Inferior parietal cortex (tissue), 1 donor: ENCODE results near the gene GALNT18.
"Not testable (repeated sequence)": the region's sequence is repeated elsewhere in the genome, so short reads cannot be mapped to it uniquely, and the experiment has no call there.

Source experiments
- DNase-seq: peaks from one replicate; pipeline ENCODE4 v3.0.0-alpha.2; 2016; ENCODE audit errors: extremely low spot score

GALNT18 gene

DNA sequence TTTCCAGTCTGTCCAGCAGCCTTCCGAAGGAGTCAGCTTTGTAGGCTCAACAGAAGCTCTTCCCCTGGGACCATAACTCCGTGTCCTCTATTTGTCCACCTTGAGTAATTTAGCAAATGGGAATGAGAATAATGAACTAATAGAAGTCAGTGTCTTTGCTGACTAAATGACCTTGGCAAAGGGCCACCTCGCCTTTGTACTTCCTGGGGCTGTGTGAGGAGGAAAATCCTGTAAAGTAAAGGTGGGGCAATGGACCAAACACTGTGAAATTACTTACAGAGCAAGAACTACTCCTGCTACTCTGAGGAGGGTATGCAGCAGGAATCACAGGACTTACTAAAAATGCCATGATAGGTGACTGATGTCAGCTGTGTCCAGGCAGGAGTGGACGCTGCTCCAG lies 232.6 kb downstream of the GALNT18 start:
- DNase-seq, result no peak

DNA sequence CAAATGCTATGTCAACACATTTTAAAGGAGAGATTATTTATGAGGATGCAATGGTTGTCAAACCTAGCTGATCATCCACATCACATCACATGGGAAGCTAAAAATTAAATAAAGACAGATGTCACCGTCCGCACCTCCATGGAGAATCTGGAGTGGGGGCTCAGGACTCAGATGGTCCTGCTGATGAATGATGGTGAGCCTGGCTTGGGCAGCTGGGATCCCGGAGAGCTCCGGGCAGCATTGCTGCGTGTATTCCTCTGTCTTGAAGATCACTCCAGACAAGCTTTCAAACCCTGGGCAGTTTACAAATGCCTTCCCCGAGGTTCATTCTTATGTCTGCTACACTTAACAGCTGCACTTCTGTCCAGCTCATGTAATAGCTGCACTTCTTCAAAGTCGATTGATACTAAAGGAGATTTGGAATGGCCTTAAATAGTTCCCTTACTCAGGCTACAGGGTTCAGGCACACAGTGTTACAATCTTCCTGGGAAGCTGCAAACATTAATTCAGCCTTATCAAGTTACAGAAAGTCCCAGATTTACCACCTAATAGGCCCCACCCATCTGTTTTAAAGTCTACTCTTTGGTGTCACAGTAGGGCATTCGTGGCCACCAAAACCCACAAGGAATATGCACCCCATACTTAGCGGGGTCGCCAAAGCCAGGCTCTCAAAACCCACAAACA lies 234.0 kb downstream of the GALNT18 start:
- DNase-seq, result no peak

DNA sequence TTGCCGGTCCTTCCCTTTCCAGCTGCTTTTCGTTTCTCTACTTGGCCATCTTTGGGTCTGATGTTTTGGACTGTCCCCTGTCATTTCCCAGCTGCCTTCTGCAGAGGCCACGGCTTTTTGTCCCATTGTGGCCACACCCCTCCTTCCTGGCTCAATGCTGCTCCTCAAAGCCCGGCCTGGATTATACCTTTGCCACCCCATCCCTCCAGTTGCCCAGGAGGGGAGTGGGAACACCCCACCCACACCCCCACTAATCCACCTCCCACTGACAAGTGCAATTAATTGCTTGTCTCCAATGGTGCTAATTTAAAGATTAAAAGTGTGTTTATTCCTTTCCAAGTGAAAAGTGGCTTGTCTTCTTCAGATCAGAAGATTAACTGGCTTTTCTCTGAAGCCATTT lies 234.6 kb downstream of the GALNT18 start:
- no peak for DNase-seq

DNA sequence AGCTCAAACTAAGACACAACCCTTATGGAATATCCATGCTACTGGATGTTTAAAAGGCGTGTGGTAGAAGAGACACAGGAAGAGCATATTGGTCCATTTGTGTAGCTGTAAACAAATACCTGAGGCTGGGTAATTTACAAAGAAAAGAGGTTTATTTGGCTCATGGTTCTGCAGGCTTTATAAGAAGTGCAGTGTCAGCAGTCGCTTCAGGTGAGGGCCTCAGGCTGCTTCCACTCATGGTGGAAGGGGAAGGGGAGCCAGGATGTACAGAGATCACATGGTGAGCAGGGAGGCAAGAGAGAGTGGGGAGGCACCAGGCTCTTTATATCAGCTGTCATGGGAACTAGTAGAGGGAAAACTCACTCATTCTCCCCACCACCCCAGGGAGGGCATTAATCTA lies 237.0 kb downstream of the GALNT18 start:
- DNase-seq, result no peak

DNA sequence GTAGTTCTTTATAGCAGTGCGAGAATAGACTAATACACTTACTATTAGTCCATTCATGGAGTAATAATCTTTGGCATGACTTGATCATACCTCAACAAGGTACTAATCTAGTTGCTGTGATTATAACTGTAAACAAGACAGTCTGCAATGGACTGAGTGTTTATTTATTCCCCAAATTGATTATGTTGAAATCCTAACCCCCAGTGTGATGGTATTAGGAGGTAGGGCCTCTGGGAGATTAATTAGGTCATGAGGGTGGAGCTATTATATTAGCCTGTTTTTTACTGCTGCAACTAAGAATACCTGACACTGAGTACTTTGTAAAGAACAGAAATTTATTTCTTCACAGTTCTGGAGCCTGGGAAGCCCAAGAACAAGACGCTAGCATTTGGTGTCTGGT lies 237.8 kb downstream of the GALNT18 start:
- no peak for DNase-seq

DNA sequence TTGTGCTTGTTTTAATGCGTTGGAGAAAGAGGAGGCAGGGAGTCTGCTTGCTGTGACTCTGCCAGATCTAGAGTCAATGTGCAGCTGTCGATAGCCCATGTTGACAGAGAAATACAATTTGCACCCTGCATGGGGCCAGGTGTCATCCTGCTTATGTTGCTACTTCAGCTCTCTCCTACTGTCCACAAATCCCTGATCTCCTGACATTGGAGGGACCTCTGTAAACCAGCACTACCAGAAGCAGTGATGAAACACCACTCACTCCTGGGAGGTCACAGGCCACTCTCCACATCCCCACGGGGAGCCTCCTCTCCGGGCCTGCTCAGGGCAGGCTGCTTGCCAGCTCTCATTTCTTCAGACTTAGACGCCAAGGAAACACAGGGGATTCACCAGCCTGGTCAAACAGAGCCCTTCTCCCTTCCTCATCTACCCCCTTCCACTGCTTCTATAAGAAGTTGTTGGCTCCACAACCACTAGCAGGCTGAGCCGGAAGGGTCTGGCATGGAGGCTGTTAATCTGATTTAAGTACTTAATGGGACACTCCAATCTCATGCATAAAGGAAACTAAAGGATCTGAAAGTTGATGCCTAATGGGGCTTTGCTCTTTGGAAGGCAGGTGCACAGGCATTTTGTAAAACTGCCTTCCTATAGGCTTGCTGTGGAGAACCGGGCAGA lies 238.8 kb downstream of the GALNT18 start:
- no peak for DNase-seq

DNA sequence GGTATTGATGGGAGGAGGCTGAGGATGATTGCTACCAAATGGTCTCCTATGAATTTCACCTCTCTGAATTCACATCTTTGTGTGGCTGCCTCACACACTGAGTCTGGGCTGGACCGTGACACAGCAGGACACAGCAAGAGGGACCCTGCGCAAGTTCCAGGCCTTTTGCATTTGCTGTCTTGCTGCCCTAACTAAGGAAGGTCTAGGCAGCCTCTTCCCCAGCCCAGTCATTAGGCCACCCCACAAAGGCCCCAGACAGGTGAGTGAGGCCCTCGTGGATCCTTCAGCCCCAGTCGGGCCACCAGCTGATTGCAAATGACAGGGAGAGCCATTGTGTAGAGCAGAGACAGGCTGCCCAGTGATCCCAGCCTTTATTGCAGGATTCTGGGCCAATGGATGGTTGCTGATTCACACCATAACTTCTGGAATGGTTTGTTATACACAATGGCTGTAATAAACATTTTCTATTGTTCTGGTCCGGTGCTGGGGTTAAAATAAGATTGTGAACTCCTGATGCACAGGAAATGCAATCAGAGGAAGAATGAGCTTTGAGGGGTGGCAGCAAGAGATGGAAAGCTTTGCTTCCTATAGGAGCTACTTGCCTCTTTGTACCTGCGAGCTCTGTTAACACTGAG lies 240.2 kb downstream of the GALNT18 start:
- DNase-seq, result no peak

DNA sequence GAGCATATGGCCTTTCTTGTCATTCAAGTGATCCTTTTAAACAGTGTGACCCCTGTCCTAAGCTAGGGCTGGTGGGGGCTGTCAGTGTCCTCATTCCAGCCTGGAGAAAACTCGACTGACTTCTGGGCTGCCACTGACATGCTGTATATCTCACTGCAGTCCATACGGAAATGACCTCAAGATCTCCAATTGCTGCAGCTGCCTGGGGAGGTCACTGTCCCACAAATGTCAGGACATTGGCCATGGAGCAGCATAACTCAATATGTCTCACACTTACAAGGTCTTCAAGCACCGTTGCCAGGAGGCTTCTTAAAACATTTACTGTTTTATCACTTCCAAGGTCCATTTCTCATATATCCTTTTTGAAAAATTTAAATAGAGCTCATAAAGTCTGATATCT lies 240.9 kb downstream of the GALNT18 start:
- DNase-seq, result no peak

DNA sequence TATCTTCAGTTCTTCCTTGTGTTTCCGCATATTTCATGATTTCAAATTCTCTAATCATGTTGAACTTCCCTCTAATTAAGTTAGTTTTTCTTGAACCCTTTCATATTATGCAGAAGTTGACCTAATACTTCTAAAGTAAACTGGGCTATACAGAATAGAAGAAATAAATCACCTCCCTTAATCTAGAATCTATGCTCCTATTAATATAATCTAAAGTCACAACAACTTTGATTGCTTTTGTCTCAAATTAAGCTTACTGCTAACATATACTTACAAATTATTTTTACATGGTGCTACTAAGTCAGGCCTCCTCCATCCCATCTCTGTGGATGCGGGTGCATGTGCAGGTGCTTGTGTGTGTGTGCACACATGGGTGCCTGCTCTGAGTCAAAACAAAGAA lies 241.5 kb downstream of the GALNT18 start:
- no peak for DNase-seq

DNA sequence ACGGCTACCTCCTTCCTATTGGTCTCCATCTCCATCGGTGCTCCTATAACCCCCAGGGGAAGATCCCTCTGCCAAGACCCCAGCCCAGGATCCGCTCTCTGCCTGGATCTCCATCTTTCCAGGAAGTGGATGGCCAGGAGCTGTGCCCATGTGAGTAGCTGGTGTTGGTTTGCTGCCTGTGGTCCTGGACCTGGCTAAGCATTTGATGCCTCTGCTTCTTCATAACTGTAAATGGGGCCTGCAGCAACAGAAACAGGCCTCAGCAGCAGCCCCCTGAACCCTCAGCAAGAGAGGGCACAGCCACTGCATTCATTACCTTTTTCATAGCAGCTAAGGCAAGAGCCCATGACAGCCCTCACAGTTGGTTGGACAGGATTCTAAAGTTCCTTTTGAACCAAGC lies 242.1 kb downstream of the GALNT18 start:
- DNase-seq, result no peak

DNA sequence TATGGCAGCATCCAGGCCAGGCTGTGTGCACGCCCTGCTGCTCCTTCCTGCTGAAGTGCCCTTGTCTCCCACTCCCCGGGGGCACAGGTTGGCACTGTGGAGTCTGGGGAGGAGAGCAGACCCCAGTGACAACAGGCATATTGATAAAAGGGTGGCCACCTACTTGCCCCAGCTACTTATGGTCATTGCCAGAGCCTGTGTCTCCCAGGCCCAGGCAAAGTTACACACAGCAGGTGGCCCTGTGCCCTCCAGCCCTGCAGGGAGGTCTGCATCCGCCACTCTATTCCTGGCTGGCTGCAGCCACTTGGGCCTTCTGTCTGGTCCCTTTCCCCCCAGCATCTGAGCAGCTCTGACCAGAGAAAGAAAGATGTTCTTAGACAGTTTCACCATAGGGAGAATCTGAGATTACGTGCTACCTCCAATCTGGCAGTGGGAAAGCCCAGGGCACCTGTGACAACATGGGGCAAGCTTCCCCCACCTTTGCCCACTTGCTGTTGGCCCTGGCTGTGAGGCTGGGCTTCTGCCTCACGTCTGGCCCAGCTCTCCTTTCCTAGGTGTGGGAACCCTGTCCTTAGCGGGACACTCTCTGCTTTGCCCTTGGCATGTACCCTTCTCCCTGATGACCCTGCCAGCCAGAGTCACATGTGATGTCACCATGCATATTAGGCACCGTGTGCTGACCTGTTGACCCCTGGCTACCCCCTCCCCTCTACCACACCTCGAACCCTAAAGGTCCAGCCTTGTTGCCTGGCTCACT lies 243.4 kb downstream of the GALNT18 start:
- no peak for DNase-seq

DNA sequence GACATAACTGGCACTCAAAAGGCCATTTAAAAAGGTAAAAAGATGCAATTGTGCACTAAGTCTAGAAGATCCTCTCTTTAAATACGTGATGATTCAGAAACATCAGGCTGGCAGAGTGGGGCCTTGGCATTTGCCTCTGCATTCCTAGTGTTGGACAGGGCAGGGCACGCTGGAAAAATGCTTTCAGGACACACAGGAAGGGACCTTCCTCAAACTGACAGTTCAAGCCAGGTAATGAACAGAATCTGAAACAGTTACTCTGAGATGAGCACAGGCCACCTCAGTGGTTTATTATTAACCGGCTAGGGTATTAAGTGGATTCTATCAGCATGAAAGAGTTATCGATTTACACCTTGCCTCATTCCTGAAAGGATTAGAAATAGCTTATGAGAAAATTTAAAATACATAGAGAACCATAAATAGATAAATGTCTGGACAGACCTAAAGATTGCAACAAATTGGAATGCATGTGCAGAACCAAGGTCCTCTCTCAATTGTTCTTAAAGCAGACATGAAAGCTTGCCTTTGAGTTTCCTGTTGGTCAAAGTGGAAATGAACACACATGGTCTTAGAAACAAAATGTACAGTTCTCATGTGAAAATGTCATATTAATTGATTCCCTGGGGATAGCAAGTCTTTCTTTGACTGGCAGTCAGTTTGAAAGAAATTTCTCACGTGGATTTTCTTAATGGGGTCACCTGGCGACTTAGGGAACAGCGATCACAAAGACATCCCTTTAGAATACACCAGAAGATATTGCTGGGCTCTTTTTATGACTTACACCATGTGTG lies 247.3 kb downstream of the GALNT18 start:
- DNase-seq, result no peak

DNA sequence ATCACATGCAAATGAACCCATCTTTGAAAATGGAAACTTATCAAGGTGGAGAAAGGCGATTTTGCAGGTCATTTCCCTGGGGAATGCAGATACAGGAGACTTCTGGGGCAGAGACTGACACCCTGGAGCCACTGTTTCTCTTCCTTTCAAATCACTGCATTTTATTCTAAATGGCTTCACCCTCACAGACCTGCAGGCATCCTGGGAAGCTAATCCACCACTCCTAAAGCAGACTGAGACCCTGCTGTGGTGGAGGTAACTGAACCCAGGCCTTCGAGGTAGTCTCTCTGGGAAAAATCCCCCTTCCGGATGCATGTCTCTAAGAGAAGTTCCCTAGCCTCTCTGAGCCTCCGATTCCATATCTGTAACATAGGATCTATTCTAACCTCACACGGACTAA lies 247.9 kb downstream of the GALNT18 start:
- no peak for DNase-seq

DNA sequence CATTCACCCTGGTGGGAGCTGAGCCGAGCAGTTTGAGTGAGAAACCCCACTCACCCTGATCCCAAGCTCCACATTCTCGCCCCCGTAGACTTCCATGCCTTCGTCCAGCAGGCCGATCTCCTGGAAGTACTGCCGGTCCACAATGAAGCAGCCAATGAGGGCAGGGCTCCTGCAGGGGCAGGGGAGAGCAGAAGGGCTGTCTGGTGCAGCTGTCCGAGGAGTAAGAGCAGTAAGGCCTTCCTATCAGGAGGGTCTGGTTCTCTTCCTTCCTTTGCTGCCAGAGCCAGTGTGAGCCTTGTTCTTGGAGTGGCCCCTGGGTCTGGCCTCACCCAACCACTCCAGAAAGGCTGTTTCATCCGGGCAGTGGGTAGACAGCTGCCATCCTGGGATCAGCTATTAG lies 249.3 kb downstream of the GALNT18 start:
- DNase-seq, result no peak

DNA sequence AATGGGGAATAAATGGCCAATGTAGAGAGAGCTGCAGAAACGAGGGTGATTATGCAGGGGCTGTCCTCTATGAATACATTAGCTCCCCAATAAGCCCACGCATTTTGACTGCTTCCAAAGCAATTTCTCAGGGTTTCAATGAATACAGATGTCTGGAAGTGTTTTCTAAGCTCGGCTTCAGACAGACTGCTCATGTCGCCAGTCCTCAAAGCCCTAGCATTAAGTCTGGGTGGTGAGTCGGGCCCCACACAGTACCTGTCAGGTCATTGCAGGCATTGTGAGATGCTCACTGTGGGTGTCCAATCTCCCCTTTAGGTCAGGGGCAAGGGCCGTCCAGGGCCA lies 250.9 kb downstream of the GALNT18 start:
- no peak for DNase-seq

DNA sequence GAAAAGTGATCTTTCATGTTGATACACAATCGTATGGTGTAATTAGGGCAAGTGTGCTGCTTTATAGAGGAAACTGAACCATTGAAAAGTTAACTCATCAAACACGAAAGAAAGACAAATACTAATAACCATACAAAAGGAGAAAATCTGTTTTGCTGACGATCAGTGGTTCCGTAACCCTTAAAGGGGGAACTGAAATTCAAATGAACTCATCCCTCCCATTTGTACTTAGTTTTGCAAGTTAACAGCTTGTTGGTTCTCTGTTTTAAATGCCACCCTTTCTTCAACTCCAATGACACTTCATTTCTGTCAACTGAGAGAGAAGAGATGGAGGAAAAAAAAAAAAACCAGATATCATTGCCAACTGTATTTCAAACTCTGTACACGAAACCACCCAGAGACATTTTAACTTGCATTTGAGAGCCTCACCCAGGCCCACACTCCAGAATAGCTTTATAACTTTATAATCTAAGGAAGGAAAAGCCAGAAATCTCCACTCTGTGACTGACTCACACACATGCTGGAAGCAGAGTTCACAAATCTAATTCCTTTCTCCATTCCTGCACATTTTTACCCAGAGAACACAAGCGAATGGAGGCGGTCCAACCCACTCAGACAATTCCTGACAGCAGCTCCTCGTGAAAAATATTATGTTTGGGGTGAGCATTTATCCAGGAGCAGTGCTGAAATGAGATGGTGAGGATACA lies 251.4 kb downstream of the GALNT18 start:
- DNase-seq, result peak; percentile 34

DNA sequence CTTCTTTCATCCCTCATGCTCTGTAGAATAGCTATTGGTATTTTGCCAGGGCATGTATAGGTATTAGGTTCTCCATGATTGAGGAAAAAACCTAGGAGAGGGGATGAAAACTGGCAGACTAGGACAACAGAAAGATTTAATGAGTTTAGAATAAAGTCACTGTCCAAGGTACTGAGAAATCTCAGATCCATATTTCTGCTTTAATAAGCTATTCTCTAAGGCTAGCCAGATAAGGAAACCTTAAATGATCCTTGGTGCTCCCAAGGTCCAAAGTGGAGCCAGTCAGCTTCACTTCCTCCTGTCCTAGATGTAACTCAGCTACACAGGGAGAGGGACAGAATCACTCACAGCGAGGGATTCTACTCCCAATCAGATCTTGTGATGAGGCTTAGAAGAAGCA lies 255.0 kb downstream of the GALNT18 start:
- no peak for DNase-seq

DNA sequence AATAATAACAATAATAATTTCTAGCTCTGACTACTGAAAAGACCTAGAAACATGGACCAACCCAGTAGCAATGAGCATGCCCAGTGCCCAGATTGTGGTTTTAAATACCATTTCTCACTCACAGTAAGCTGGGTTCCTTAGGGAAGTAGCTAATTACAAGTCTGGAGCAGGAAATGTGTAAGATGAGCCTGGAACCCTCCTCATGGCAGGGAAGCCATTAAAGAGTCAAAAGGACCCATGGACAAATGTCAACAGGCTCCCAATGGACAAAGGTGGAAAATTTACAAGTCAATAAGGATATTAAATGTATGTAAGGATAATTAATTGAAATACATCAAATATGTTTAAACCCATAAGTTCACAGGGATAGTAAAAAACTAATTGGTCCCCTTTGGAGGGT lies 258.1 kb downstream of the GALNT18 start:
- no peak for DNase-seq

DNA sequence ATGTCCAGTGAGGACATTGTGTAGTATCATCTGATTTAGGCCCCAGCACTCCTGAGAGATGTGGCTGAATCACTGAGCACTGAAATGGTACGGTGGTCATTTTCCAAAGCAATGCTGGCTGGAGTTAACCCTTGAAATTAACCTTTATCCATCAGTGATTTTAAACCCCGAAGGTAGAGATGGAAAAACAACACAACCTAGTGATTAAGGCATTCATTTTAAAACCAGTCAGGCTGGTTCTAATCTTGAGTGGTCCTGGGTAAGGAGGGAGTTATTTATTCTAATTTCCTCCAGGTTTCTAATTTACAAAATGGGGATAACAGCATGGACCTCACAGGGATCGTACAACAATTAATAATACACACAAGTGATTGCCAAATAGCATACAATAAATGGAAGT lies 262.2 kb downstream of the GALNT18 start:
- DNase-seq, result no peak

DNA sequence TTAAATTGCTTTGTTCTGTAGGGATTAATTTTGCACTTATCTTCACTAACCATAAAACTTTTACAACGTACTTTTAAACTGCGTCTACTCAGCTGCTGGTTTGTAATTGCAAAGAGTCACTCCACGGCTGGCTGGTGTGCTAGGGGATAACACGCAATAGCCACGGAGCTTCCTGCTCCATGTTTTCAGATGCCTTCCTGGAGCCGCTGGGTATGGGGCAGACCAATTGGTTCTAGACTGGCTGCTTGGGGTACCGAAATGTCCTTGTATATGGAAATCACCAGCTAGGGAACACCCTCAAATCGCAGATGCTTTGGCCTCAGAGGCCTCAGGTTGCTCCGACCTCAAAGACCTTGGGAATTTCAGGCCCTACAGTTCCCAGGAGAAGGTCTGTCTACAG lies 265.0 kb downstream of the GALNT18 start:
- no peak for DNase-seq

DNA sequence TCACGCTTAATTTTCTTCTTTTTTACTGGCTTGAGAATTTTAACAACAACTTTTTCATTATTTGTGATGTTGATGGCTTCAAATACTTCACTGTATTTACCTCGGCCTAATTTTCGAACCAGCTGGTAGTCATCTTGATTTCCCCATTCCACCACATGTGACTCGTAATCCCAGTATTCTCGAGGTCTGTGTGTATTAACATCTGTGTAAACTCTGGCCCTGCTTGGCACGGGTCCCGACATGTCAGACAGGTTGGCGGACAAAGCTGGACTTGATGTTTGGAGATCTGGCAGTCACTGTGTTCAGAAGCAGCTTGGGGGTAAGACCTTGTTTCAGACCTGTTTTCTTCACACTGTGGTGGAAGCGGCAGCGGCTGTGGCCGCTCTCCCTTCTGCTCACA lies 268.9 kb downstream of the GALNT18 start, which contains the start of gene CSNK2A3:
Gene CSNK2A3, minus strand, starts transcription at position 373 of the 400 bp plus-strand sequence. Its CDS starts 131 bp downstream, at position 242.
- not testable (repeated sequence) for DNase-seq
